Ammon's horn (tissue), 1 donor: ENCODE measurements around the gene GARIN3.
"Not testable (repeated sequence)": the region's sequence is repeated elsewhere in the genome, so short reads cannot be mapped to it uniquely, and the experiment has no call there.

ENCODE experiments used
- DNase-seq: peaks from one replicate; pipeline ENCODE4 v3.0.0-alpha.2; 2016; ENCODE audit warnings: low spot score

Gene GARIN3

GRCh38 chr5:157166214-157167213, at the start of gene GARIN3:
GARIN3 (minus strand) TSS chr5:157166264; CDS start chr5:157166168, 96 bp downstream.
- DNase-seq, result no peak

- no peak for DNase-seq
Measured at GRCh38 chr5:157215514-157216167, 49.6 kb upstream of the GARIN3 start.

- no peak for DNase-seq
Measured at GRCh38 chr5:157214861-157215513, 48.9 kb upstream of the GARIN3 start.

GRCh38 chr5:157214415-157214814, 48.4 kb upstream of the GARIN3 start:
- DNase-seq, result no peak

GRCh38 chr5:157213527-157214243, 47.6 kb upstream of the GARIN3 start:
- no peak for DNase-seq

- no peak for DNase-seq
Measured at GRCh38 chr5:157212307-157212706, 46.2 kb upstream of the GARIN3 start.

- not testable (repeated sequence) for DNase-seq
Measured at GRCh38 chr5:157210652-157211051, 44.6 kb upstream of the GARIN3 start.

GRCh38 chr5:157205708-157206107, 39.6 kb upstream of the GARIN3 start:
- no peak for DNase-seq

GRCh38 chr5:157204765-157205164, 38.7 kb upstream of the GARIN3 start:
- DNase-seq, result no peak

- DNase-seq, result no peak
Measured at GRCh38 chr5:157203417-157203816, 37.4 kb upstream of the GARIN3 start.

- DNase-seq, result no peak
Measured at GRCh38 chr5:157201857-157202256, 35.8 kb upstream of the GARIN3 start.

- DNase-seq, result no peak
Measured at GRCh38 chr5:157198277-157198986, 32.4 kb upstream of the GARIN3 start.

- no peak for DNase-seq
Measured at GRCh38 chr5:157197086-157197485, 31.0 kb upstream of the GARIN3 start.

- DNase-seq, result no peak
Measured at GRCh38 chr5:157196045-157196444, 30.0 kb upstream of the GARIN3 start.

GRCh38 chr5:157193699-157194424, 27.8 kb upstream of the GARIN3 start:
- no peak for DNase-seq

- DNase-seq, result no peak
Measured at GRCh38 chr5:157189223-157189622, 23.2 kb upstream of the GARIN3 start.

- no peak for DNase-seq
Measured at GRCh38 chr5:157188270-157188669, 22.2 kb upstream of the GARIN3 start.

- DNase-seq, result no peak
Measured at GRCh38 chr5:157187046-157187754, 21.1 kb upstream of the GARIN3 start.

- no peak for DNase-seq
Measured at GRCh38 chr5:157186309-157187045, 20.4 kb upstream of the GARIN3 start.
